GM18498 (cell line): ENCODE data around the gene COL15A1.

Experiments used
- ATAC-seq: cut with Tn5 transposase; IDR thresholded peaks from one replicate; pipeline ENCODE4 v1.9.1; 2021; ENCODE audit warnings: mild to moderate bottlenecking, moderate library complexity; ENCODE audit not compliant: unreplicated experiment

Gene COL15A1

GRCh38 chr9:98915599-98915998 lies 28.1 kb upstream of the COL15A1 start:
- no peak for ATAC-seq

DNA sequence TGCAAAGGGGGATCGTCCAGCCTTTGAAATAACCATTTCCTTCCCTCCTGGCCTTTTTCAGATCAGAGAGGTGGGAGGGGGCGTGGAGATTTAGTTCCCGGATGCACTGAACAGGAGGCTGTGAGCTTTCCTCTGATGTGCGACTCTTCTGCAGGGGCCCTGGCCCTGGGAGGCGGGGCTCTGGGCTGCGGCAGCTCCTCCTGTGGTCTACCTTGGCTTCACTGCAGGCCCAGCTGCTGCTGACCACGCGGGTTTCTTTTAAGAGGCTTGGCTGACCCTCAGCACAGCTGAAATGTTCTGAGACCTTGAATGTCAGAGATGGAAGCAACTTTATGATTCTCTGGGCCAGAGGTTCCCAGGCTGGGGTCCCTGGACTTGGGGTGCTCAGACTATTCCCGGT lies 27.0 kb upstream of the COL15A1 start:
- ATAC-seq, result no peak

DNA sequence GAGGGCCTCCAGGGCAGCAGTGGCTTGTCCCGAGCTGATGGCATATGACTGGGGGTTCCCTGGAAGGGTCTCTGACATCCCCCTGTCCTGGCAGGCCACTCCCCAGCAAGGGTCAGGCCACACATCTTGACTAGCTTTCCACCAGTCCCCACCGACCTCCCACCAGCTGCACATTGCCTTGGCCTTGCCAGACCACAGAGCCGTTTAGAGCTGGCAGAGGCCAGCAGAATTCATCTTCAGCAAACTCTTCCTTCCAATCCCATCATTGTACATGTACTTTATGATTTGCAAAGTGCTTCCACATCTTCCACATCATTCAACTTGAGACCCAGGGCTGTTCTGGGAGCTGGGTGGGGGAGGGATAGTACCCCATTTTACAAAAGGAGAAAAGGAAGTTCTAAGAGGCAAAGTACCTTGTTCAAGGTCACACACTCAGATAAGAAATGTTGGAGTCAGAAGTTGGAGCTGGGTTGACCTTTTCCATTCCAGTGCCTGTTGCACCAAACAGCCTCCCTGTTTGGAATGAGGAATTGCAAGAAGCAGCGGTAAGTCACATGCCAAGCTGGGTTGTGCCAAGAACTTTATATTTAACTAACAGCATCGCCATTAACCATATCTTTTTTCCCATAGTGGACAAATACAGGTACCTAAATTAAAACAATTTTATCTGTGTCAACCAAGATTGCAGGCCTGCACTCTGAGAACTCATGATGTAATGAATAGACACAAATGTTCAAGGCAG lies 25.8 kb upstream of the COL15A1 start:
- no peak for ATAC-seq

DNA sequence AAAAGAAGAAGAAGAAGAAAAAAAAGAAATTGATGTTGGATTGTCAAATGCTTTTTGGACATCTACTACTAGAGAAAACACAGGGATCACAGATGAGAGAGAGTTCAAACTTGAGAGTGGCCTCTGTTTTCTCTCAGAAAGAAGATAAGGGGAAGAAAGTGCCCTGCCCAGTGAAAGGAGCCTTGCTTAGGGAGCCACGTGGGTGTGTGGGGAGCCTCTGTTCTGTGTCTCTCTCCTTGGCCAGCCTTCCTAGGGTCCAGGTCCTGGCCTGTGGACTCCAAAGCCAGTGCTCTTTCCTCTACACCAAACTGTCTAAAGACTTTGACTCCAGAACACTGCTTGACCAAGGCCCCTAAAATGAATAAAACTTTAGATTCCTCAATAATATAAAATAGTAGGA lies 22.0 kb upstream of the COL15A1 start:
- ATAC-seq, result no peak

DNA sequence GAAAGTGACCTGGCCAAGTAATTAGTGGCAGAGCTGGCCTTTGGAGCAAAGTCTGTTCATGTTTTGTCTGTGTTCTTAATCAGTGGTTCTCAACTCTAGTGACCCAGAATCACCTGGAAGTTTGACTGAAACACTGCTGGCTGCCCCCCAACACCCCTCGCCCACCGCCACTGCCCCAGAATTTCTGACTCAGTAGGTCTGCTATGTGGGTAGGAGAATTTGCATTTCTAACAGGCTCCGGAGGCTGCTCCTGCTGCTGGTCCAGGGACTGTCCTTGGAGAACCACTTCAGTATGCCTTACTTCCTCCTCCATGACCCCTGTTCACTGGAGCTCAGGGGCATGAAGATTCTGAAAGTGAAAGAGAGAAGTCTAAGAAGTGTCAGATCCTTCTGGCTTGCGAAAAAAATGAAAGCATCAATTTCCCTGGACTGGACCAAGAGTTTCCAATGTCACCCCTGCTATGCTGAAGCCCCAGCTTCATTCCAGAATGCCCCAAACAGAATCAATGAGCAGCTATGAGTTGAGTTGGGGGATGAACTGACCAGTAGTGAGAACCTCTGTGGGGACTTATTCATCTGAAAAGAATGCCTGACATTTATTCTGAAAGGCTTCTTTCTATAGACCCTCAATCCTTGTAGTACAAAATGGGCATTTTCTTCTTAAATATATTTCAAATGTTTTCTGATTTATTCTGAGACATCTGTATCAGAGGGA lies 20.8 kb upstream of the COL15A1 start:
- no peak for ATAC-seq

GRCh38 chr9:98923451-98924123 lies 20.1 kb upstream of the COL15A1 start:
- no peak for ATAC-seq

GRCh38 chr9:98924946-98925820 lies 18.5 kb upstream of the COL15A1 start:
- ATAC-seq, result no peak

DNA sequence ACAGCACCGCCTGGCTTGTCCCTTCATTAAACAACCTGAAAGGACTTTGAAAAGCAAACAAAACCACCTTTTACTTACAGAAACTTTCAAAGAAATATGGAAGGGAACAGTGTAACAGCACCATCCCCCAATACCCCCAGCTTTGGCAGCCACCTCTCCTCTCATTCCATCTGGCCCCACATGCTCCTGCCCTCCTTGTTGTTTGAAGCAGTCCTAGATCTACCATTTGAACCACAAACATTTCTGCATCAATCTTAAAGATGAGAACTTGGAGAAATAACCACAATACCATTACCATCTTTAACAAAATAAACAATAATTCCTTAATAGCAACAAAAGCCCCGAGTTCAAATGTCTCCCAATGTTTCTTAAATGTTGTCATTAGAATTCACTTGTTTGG lies 17.8 kb upstream of the COL15A1 start:
- ATAC-seq, result no peak

DNA sequence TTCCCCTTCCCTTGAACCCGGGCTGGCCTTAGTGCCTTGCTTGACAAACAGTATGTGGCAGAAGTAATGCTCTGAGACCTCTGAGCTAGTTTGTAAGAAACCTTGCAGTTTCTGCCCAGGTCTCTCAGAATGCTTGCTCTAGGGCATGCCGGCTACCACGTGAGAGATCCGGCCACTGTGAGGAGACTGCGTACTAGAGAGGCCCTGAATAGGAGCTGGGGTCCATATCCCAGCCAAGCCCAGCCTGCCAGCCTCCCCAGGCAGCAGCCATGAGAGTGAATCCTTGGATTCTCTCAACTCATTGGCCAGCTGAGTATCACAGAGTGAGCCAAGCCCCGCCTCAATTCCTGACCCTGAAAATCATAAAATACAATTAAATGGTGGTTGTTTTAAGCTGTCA lies 16.0 kb upstream of the COL15A1 start:
- ATAC-seq, result no peak

- ATAC-seq, result no peak
These were observed 14.6 kb upstream of the COL15A1 start for GRCh38 chr9:98929071-98929470.

GRCh38 chr9:98929895-98930341 lies 13.8 kb upstream of the COL15A1 start:
- no peak for ATAC-seq

- ATAC-seq, result no peak
These were observed 12.9 kb upstream of the COL15A1 start for GRCh38 chr9:98930792-98931191.

GRCh38 chr9:98931600-98932389 lies 11.9 kb upstream of the COL15A1 start:
- ATAC-seq, result no peak

DNA sequence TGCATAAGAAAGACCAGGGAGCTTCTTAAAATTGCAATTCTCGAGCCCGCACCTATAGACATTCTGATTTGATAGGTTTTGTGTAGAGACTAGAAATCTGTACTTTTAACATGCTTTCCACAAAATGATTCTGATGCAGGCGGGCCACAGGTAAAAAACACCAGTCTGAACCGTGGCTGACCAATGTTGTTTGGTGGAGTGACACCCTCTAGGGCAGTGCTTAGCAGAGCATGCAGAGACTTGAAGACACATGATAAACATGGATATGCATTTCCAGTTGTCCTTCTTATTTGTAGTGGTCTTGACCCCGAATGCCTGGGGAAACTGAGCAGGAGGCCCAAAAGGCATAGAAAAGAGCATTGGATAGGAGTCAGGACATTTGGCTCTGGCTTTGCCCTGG lies 10.5 kb upstream of the COL15A1 start:
- no peak for ATAC-seq

DNA sequence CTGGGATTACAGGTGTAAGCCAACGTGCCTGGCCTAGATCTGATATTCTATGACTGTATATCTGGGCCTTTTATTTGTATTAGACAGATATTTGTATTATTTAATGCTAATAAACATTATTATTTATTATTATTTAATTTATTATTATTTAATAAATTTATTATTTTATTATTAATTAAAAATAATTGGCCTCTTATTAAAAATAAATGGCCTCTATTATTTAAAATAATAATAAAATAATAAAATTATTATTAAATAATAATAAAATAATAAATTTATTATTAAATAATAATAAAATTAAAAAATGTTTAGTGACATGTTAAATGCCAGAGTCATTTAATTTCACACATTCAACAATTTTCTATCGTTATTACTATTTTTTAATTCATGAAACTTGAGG lies 9.8 kb upstream of the COL15A1 start:
- no peak for ATAC-seq

GRCh38 chr9:98935071-98935505 lies 8.6 kb upstream of the COL15A1 start:
- ATAC-seq, result no peak

- no peak for ATAC-seq
These were observed 3.4 kb upstream of the COL15A1 start for GRCh38 chr9:98940276-98940675.

DNA sequence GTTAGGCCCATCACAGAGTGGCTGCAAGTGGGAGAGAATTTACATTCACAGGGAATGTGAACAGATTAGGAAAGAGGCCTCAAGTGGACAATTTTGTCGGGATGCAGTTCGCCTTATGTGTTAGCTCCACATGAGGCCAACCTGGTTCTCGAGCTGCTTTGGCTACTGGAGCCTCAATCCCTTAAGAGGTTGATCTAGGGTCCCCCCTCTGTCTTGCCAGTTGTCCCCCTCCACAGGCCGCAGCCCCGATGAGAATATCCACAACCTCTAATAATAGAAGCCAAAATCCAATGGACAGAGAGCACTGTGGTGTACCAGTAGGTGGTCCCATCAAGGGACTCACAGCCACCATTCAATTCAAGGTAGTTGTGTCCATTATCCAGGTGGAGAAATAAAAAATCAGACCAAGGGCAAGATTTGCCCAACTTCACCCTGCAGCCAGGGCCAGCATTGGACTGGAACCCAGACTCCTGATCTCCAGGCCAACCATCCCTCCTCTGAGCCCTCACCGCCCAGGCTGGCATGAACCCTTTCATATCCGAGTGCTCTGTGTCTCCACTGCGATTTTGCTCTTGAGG lies 1.7 kb upstream of the COL15A1 start:
- ATAC-seq, result no peak

DNA sequence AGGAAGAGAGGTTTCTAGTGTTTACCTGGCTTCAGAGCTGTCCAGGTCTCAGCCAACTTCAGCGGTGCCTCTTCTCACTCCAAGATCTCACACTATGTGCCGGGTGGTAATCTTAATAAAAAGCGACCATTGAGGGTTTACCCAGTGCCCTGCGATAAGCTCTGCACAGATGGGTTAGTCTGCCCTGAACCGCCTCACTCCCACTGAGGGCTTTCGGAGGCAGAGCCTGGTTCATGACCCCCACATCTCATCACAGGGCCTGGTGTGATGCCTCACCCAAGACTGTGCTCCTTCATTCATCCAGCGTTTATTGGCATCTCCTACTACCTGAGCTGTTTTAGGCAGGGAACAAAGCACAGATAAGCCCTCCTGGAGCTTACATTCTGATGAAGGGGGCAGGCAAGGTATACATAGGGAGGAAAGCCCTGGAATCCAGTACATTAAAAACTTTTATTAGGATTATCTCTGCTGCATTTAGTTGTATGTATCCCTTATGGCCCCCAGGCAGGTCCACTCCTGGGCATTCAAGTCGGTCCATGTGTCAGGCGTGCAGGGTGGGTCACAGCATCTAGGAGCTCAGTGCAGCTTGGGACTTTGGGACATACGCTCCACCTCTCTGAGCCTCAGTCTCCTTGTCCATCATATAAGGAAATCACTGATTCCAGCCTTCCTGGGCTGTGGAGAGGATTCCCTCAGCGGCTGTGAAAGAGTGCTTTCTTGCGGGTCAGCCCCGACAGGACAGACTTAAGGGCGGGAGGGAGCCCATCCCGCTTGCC lies 613 bp upstream of the COL15A1 start:
- ATAC-seq, result no peak
